WTC11 (cell line): ENCODE results near the gene DCTN1. TPM values are rescaled to one million over a fixed set of nuclear protein-coding genes. Genes with fewer than 3 reads are reported as not detected.

Experiments
- ATAC-seq: fragments of 200-7000 bp; cut with Tn5 transposase; 2 replicates; pipeline ENCODE4 v1.10.0; 2021; ENCODE audit warnings: mild to moderate bottlenecking, moderate library complexity
- CTCF ChIA-PET: fragments of 300-600 bp; sonication (Branson Sonifier 250); formaldehyde crosslinking; loops from one replicate; lab custom pipeline; 2021; ENCODE audit warnings: antibody characterized with exemption; lab: Charles Lee
- POLR2A ChIA-PET: fragments of 350-600 bp; sonication (Branson Sonifier 250); formaldehyde crosslinking; loops from one replicate; lab custom pipeline; 2021; ENCODE audit warnings: antibody characterized with exemption; lab: Charles Lee
- DNase-seq: peaks from one replicate; pipeline ENCODE4 v3.0.0; 2021; ENCODE audit warnings: low spot score
- H3K27ac Mint-ChIP-seq: 2 replicates; pipeline ENCODE4 v1.8.0; 2021; ENCODE audit warnings: mixed read lengths
- H3K27me3 Mint-ChIP-seq: 2 replicates; pipeline ENCODE4 v1.8.0; 2021; ENCODE audit warnings: low read depth, mild to moderate bottlenecking, moderate library complexity, mixed read lengths
- H3K36me3 Mint-ChIP-seq: 2 replicates; pipeline ENCODE4 v1.8.0; 2021; ENCODE audit warnings: mixed read lengths
- H3K4me1 Mint-ChIP-seq: 2 replicates; pipeline ENCODE4 v1.8.0; 2022; ENCODE audit warnings: mixed read lengths
- H3K4me3 Mint-ChIP-seq: 2 replicates; pipeline ENCODE4 v1.8.0; 2021; ENCODE audit warnings: mild to moderate bottlenecking, moderate library complexity, mixed read lengths
- H3K9me3 Mint-ChIP-seq: 2 replicates; pipeline ENCODE4 v1.8.0; 2021; ENCODE audit warnings: mixed read lengths
- AFF4 ChIP-seq: sonication (generic); formaldehyde crosslinking; IDR thresholded peaks from 2 replicates; pipeline ENCODE4 v1.8.1; 2023; ENCODE audit warnings: mild to moderate bottlenecking, missing genetic modification reagents, borderline replicate concordance
- ATF2 ChIP-seq: sonication (generic); formaldehyde crosslinking; IDR thresholded peaks from 2 replicates; pipeline ENCODE4 v1.8.1; 2022; ENCODE audit warnings: low read depth, missing genetic modification reagents, borderline replicate concordance
- CREB1 ChIP-seq: sonication (generic); formaldehyde crosslinking; IDR thresholded peaks from 2 replicates; pipeline ENCODE4 v1.8.0; 2023; ENCODE audit warnings: mild to moderate bottlenecking, missing genetic modification reagents
- E2F1 ChIP-seq: sonication (generic); formaldehyde crosslinking; IDR thresholded peaks from 2 replicates; pipeline ENCODE4 v1.8.0; 2022; ENCODE audit warnings: mild to moderate bottlenecking, missing genetic modification reagents
- ESRRA ChIP-seq: sonication (generic); formaldehyde crosslinking; IDR thresholded peaks from 2 replicates; pipeline ENCODE4 v1.8.1; 2022; ENCODE audit warnings: mild to moderate bottlenecking, missing genetic modification reagents, borderline replicate concordance
- GTF2I ChIP-seq: fragments of 250-450 bp; sonication (Bioruptor Pico); conservative IDR thresholded peaks from 2 replicates; pipeline ENCODE4 v1.4.0; 2021; ENCODE audit warnings: mild to moderate bottlenecking
- MXD4 ChIP-seq: fragments of 250-450 bp; sonication (Bioruptor Pico); IDR thresholded peaks from 2 replicates; pipeline ENCODE4 v1.8.0; 2021; ENCODE audit warnings: mild to moderate bottlenecking, moderate library complexity, borderline replicate concordance
- NR2C2 ChIP-seq: sonication (generic); formaldehyde crosslinking; IDR thresholded peaks from 2 replicates; pipeline ENCODE4 v1.8.0; 2022; ENCODE audit warnings: mild to moderate bottlenecking, missing genetic modification reagents
- PRRX2 ChIP-seq: fragments of 250-450 bp; sonication (Bioruptor Pico); IDR thresholded peaks from 2 replicates; pipeline ENCODE4 v1.8.0; 2021; ENCODE audit warnings: mild to moderate bottlenecking
- TP53 ChIP-seq: sonication (generic); formaldehyde crosslinking; IDR thresholded peaks from 2 replicates; pipeline ENCODE4 v1.8.1; 2023; ENCODE audit warnings: mild to moderate bottlenecking, missing genetic modification reagents
- ZNF532 ChIP-seq: fragments of 250-450 bp; sonication (Bioruptor Pico); IDR thresholded peaks from 2 replicates; pipeline ENCODE4 v1.9.0; 2021; ENCODE audit warnings: mild to moderate bottlenecking, borderline replicate concordance
- total RNA-seq: library from RNA; stranded (reverse); gene quantifications from 3 replicates; pipeline ENCODE4 v1.2.3, GENCODE V29; 2021
- TF ChIP-seq, protein P1 (sequence below): sonication (generic); formaldehyde crosslinking; IDR thresholded peaks from 2 replicates; pipeline ENCODE4 v1.8.1; 2023; ENCODE audit warnings: mild to moderate bottlenecking, moderate library complexity, missing genetic modification reagents
- TF ChIP-seq, protein P2 (sequence below): sonication (generic); formaldehyde crosslinking; IDR thresholded peaks from 2 replicates; pipeline ENCODE4 v1.8.1; 2023; ENCODE audit warnings: mild to moderate bottlenecking, missing genetic modification reagents, moderate library complexity
- TF ChIP-seq, protein P3 (sequence below): sonication (generic); formaldehyde crosslinking; conservative IDR thresholded peaks from 2 replicates; pipeline ENCODE4 v1.8.1; 2022; ENCODE audit warnings: mild to moderate bottlenecking, missing genetic modification reagents
- TF ChIP-seq, protein P4 (sequence below): sonication (generic); formaldehyde crosslinking; IDR thresholded peaks from 2 replicates; pipeline ENCODE4 v1.8.0; 2022; ENCODE audit warnings: mild to moderate bottlenecking, missing genetic modification reagents

DCTN1 gene
- total RNA-seq, 1 experiment from 2014 or later, result 179 TPM

GRCh38 chr2:74357627-74358026 lies 22.5 kb downstream of the DCTN1 start:
- Mint-ChIP-seq H3K4me3 (no peak overlapping the region), H3K27ac (peak overlapping the region; percentile 61; the same call in 1 of the 2 replicates), H3K36me3 (peaks cover 41% of the 10 kb centered on the region), H3K9me3 (no peaks in the 10 kb centered on the region), H3K27me3 (no peaks in the 10 kb centered on the region; the same call in 1 of the 2 replicates), H3K4me1 (peaks cover 16% of the 10 kb centered on the region)
- DNase-seq, result no peak
- ChIA-PET CTCF (interaction anchor here (0.6 to 2.5 kb wide), 4 partner anchors 23 to 43 kb away, joined by 3 to 18 read pairs (median 4); no protein-coding TSS in a partner anchor), POLR2A (no interaction called here)
- TF ChIP-seq, protein P1, sequence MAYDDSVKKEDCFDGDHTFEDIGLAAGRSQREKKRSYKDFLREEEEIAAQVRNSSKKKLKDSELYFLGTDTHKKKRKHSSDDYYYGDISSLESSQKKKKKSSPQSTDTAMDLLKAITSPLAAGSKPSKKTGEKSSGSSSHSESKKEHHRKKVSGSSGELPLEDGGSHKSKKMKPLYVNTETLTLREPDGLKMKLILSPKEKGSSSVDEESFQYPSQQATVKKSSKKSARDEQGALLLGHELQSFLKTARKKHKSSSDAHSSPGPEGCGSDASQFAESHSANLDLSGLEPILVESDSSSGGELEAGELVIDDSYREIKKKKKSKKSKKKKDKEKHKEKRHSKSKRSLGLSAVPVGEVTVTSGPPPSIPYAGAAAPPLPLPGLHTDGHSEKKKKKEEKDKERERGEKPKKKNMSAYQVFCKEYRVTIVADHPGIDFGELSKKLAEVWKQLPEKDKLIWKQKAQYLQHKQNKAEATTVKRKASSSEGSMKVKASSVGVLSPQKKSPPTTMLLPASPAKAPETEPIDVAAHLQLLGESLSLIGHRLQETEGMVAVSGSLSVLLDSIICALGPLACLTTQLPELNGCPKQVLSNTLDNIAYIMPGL (CRISPR knock-in tag), result no peak
- TF ChIP-seq GTF2I (no peak), TP53 (CRISPR knock-in tag) (no peak), NR2C2 (CRISPR knock-in tag) (no peak), MXD4 (CRISPR knock-in tag) (no peak), ZNF532 (CRISPR knock-in tag) (no peak), E2F1 (CRISPR knock-in tag) (no peak)
- TF ChIP-seq, protein P2, sequence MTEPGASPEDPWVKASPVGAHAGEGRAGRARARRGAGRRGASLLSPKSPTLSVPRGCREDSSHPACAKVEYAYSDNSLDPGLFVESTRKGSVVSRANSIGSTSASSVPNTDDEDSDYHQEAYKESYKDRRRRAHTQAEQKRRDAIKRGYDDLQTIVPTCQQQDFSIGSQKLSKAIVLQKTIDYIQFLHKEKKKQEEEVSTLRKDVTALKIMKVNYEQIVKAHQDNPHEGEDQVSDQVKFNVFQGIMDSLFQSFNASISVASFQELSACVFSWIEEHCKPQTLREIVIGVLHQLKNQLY (CRISPR knock-in tag), result no peak
- ATAC-seq, result peak; percentile 89

GRCh38 chr2:74349889-74350288 lies 30.2 kb downstream of the DCTN1 start:
- Mint-ChIP-seq H3K9me3 (no peaks in the 10 kb centered on the region), H3K27ac (no peak overlapping the region), H3K36me3 (no peaks in the 10 kb centered on the region), H3K4me1 (no peaks in the 10 kb centered on the region), H3K4me3 (no peak overlapping the region), H3K27me3 (peaks cover 11% of the 10 kb centered on the region; the same call in 1 of the 2 replicates)
- no peak for DNase-seq
- POLR2A ChIA-PET, result no interaction called here
- CTCF ChIA-PET, result interaction anchor here (5.6 kb wide), 1 partner anchor 15 kb away, joined by 44 read pairs; no protein-coding TSS in a partner anchor
- ATAC-seq, result no peak
- TF ChIP-seq AFF4 (CRISPR knock-in tag), result no peak
- TF ChIP-seq, protein P3, sequence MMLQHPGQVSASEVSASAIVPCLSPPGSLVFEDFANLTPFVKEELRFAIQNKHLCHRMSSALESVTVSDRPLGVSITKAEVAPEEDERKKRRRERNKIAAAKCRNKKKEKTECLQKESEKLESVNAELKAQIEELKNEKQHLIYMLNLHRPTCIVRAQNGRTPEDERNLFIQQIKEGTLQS (CRISPR knock-in tag), result no peak
- no peak for TF ChIP-seq ESRRA
- no peak for TF ChIP-seq PRRX2 (CRISPR knock-in tag)
- TF ChIP-seq CREB1 (CRISPR knock-in tag), result no peak
- TF ChIP-seq ZNF532 (CRISPR knock-in tag), result no peak
- no peak for TF ChIP-seq ATF2 (CRISPR knock-in tag)
- TF ChIP-seq, protein P4, sequence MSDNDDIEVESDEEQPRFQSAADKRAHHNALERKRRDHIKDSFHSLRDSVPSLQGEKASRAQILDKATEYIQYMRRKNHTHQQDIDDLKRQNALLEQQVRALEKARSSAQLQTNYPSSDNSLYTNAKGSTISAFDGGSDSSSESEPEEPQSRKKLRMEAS (CRISPR knock-in tag), result no peak
